IMR-90 (cell line): ENCODE measurements around the gene QKI. TPM values are rescaled to one million over a fixed set of nuclear protein-coding genes. Genes with fewer than 3 reads are reported as not detected.

Experiments used
- ATAC-seq: fragments of 200-7000 bp; cut with Tn5 transposase; 2 replicates; pipeline ENCODE4 v1.9.1; 2020; ENCODE audit warnings: low read depth, mild to moderate bottlenecking, moderate library complexity
- BruUV-seq: library from RNA; stranded (reverse); fragments of 400-500 nt; replicated peaks from 2 replicates; lab custom pipeline; 2021; lab: Mats Ljungman, UMichigan
- CTCF ChIA-PET: fragments of 300-600 bp; formaldehyde crosslinking; extraction: SDS; loops from one replicate; lab custom pipeline; 2021; ENCODE audit warnings: antibody characterized with exemption; lab: Yijun Ruan, JAX
- POLR2A ChIA-PET: fragments of 300-600 bp; sonication (Branson Sonifier 250); formaldehyde crosslinking; loops from one replicate; lab custom pipeline; 2022; ENCODE audit warnings: antibody characterized with exemption; ENCODE audit not compliant: unreplicated experiment; lab: Charles Lee
- DNase-seq: peaks from one replicate; pipeline ENCODE4 v3.0.0; 2013
- H2AFZ ChIP-seq: replicated peaks from 2 replicates; pipeline ENCODE3; 2013; ENCODE audit warnings: low read length, mild to moderate bottlenecking; ENCODE audit not compliant: poor library complexity
- H2AK5ac ChIP-seq: 2 replicates; pipeline ENCODE4 v1.6.1; 2013; ENCODE audit warnings: low read depth, low read length, inconsistent platforms
- H2AK9ac ChIP-seq: replicated peaks from 2 replicates; pipeline ENCODE3; 2013; ENCODE audit warnings: mild to moderate bottlenecking, low read depth, low read length, moderate library complexity; ENCODE audit not compliant: poor library complexity
- H2BK120ac ChIP-seq: 2 replicates; pipeline ENCODE4 v1.6.1; 2013; ENCODE audit warnings: low read depth, low read length, inconsistent platforms
- H2BK15ac ChIP-seq: 3 replicates; pipeline ENCODE4 v1.6.1; 2013; ENCODE audit warnings: low read depth, low read length, inconsistent platforms
- H2BK20ac ChIP-seq: 2 replicates; pipeline ENCODE4 v1.6.1; 2013; ENCODE audit warnings: low read depth, mild to moderate bottlenecking, inconsistent platforms, low read length, moderate library complexity
- H2BK5ac ChIP-seq: 2 replicates; pipeline ENCODE4 v1.6.1; 2013; ENCODE audit warnings: mild to moderate bottlenecking, low read depth, low read length, inconsistent platforms; ENCODE audit not compliant: poor library complexity, severe bottlenecking
- H3K14ac ChIP-seq: replicated peaks from 2 replicates; pipeline ENCODE4 v1.6.1; 2013; ENCODE audit warnings: low read depth, low read length, inconsistent platforms
- H3K18ac ChIP-seq: 2 replicates; pipeline ENCODE4 v1.6.1; 2013; ENCODE audit warnings: low read depth, low read length, control low read depth
- H3K23ac ChIP-seq: 2 replicates; pipeline ENCODE4 v1.6.1; 2013; ENCODE audit warnings: low read depth, low read length, inconsistent platforms
- H3K27ac ChIP-seq: 2 replicates; pipeline ENCODE4 v1.5.1; 2013; ENCODE audit warnings: mild to moderate bottlenecking, control low read depth, low read length; ENCODE audit not compliant: insufficient read depth
- H3K27me3 ChIP-seq: 2 replicates; pipeline ENCODE4 v1.6.1; 2013; ENCODE audit warnings: low read length; ENCODE audit not compliant: control insufficient read depth, insufficient read depth
- H3K36me3 ChIP-seq: 2 replicates; pipeline ENCODE4 v1.6.1; 2013; ENCODE audit warnings: low read length, mixed read lengths; ENCODE audit not compliant: control insufficient read depth, insufficient read depth
- H3K4ac ChIP-seq: 2 replicates; pipeline ENCODE4 v1.6.1; 2013; ENCODE audit warnings: low read depth, low read length, inconsistent platforms
- H3K4me1 ChIP-seq: 2 replicates; pipeline ENCODE4 v1.6.1; 2013; ENCODE audit warnings: low read length, mixed read lengths; ENCODE audit not compliant: control insufficient read depth, insufficient read depth
- H3K4me2 ChIP-seq: 2 replicates; pipeline ENCODE4 v1.6.1; 2013; ENCODE audit warnings: low read depth, mild to moderate bottlenecking, control low read depth, low read length, moderate library complexity
- H3K4me3 ChIP-seq: 2 replicates; pipeline ENCODE4 v1.5.1; 2013; ENCODE audit warnings: low read depth, mild to moderate bottlenecking, control low read depth, low read length, moderate library complexity; ENCODE audit not compliant: insufficient read depth
- H3K56ac ChIP-seq: 2 replicates; pipeline ENCODE4 v1.6.1; 2013; ENCODE audit warnings: low read length, inconsistent platforms; ENCODE audit not compliant: insufficient read depth; ENCODE audit errors: extremely low read depth
- H3K79me1 ChIP-seq, 2 experiments: 2 replicates each; pipeline ENCODE4 v1.6.1; 2013; ENCODE audit warnings: low read length in 2 of 2, inconsistent platforms in 1 of 2, low read depth in 1 of 2
- H3K9ac ChIP-seq: 2 replicates; pipeline ENCODE4 v1.6.1; 2013; ENCODE audit warnings: low read depth, low read length, control low read depth
- H3K9me1 ChIP-seq: 2 replicates; pipeline ENCODE4 v1.6.1; 2013; ENCODE audit warnings: low read length, inconsistent platforms; ENCODE audit not compliant: insufficient read depth
- H3K9me3 ChIP-seq: 2 replicates; pipeline ENCODE4 v1.6.1; 2013; ENCODE audit warnings: low read length; ENCODE audit not compliant: control insufficient read depth, insufficient read depth
- H4K20me1 ChIP-seq: 2 replicates; pipeline ENCODE4 v1.6.1; 2013; ENCODE audit warnings: low read length, inconsistent platforms; ENCODE audit not compliant: insufficient read depth
- H4K5ac ChIP-seq: 2 replicates; pipeline ENCODE4 v1.6.1; 2013; ENCODE audit warnings: mild to moderate bottlenecking, low read depth, low read length, control low read depth
- H4K8ac ChIP-seq, 2 experiments: 2 replicates each; pipeline ENCODE4 v1.6.1; 2013; ENCODE audit warnings: low read depth in 2 of 2, low read length in 2 of 2, control low read depth in 1 of 2, inconsistent platforms in 1 of 2
- H4K91ac ChIP-seq: 2 replicates; pipeline ENCODE4 v1.6.1; 2013; ENCODE audit warnings: low read depth, low read length, inconsistent platforms; ENCODE audit not compliant: insufficient read depth
- BHLHE40 ChIP-seq: fragments of 150-350 bp; IDR thresholded peaks from 2 replicates; pipeline ENCODE4 v1.6.1; 2016; ENCODE audit warnings: mild to moderate bottlenecking, low read depth, low read length
- CEBPB ChIP-seq: IDR thresholded peaks from 2 replicates; pipeline ENCODE4 v1.6.1; 2012; ENCODE audit warnings: low read depth, low read length, improper control_type of control experiment
- FOS ChIP-seq: fragments of 150-350 bp; IDR thresholded peaks from 2 replicates; pipeline ENCODE4 v1.6.1; 2016; ENCODE audit warnings: low read depth, low read length
- MAFK ChIP-seq: IDR thresholded peaks from 2 replicates; pipeline ENCODE4 v1.6.1; 2012; ENCODE audit warnings: low read depth, low read length, improper control_type of control experiment
- NFE2L2 ChIP-seq: fragments of 150-350 bp; IDR thresholded peaks from 2 replicates; pipeline ENCODE4 v1.6.1; 2016; ENCODE audit warnings: low read depth, mild to moderate bottlenecking, low read length
- POLR2A ChIP-seq: IDR thresholded peaks from 2 replicates; pipeline ENCODE4 v1.6.1; 2012; ENCODE audit warnings: mild to moderate bottlenecking, low read depth, low read length
- RAD21 ChIP-seq: IDR thresholded peaks from 2 replicates; pipeline ENCODE4 v1.6.1; 2012; ENCODE audit warnings: low read length, improper control_type of control experiment
- RCOR1 ChIP-seq: IDR thresholded peaks from 2 replicates; pipeline ENCODE4 v1.6.1; 2012; ENCODE audit warnings: mild to moderate bottlenecking, low read length, improper control_type of control experiment; ENCODE audit not compliant: insufficient replicate concordance
- RFX5 ChIP-seq: IDR thresholded peaks from 2 replicates; pipeline ENCODE4 v1.8.0; 2012; ENCODE audit warnings: low read depth, mild to moderate bottlenecking, low read length, moderate library complexity
- SMC3 ChIP-seq: fragments of 150-350 bp; IDR thresholded peaks from 2 replicates; pipeline ENCODE4 v1.6.1; 2016; ENCODE audit warnings: low read depth, mild to moderate bottlenecking, antibody characterized with exemption, low read length, moderate library complexity
- whole genome bisulfite sequencing, 2 experiments: methylation state at CpG; one replicate each; pipeline versions ENCODE4 v1.1.5 to v1.1.7; 2013; ENCODE audit warnings: missing lambda C conversion rate in 2 of 2; ENCODE audit not compliant: insufficient read length in 1 of 2; ENCODE audit errors: extremely low coverage in 2 of 2; 5-methylcytosine and 5-hydroxymethylcytosine counted together
- dilution Hi-C: fragments of 300-500 bp; cut with HindIII; formaldehyde crosslinking; loops from one replicate; pipeline ENCODE4 v1.14.3; 2018; ENCODE audit warnings: low sequenced_read_pairs; ENCODE audit not compliant: unreplicated experiment
- in situ Hi-C: fragments of 300-500 bp; cut with MboI; formaldehyde crosslinking; loops from 3 replicates; pipeline ENCODE4 v1.14.3; 2019; ENCODE audit warnings: low sequenced_read_pairs, inconsistent platforms, mixed read lengths
- intact Hi-C: fragments of 100-400 bp; cut with micrococcal nuclease; formaldehyde crosslinking; loops from 2 replicates; pipeline ENCODE4 v1.10.0; 2022
- polyA plus RNA-seq, 3 experiments: library from polyadenylated mRNA; depleted of rRNA; stranded (reverse); fragments of >200 nt; gene quantifications; 2 replicates each; pipeline ENCODE4 v1.2.3, GENCODE V29; 2012; ENCODE audit warnings: low replicate concordance in 1 of 3
- total RNA-seq: library from RNA; depleted of rRNA; stranded (reverse); fragments of >200 nt; gene quantifications from 2 replicates; pipeline ENCODE4 v1.2.3, GENCODE V29; 2012
- TF ChIP-seq, protein P1 (sequence below): conservative IDR thresholded peaks from 2 replicates; pipeline ENCODE4 v1.5.1; 2012; ENCODE audit warnings: mild to moderate bottlenecking, low read depth, low read length, improper control_type of control experiment
- TF ChIP-seq, protein P2 (sequence below): fragments of 150-350 bp; IDR thresholded peaks from 2 replicates; pipeline ENCODE4 v1.6.1; 2017; ENCODE audit warnings: mild to moderate bottlenecking, antibody characterized with exemption, low read length, low read depth
- TF ChIP-seq, protein P3 (sequence below): fragments of 150-350 bp; IDR thresholded peaks from 2 replicates; pipeline ENCODE4 v1.6.1; 2016; ENCODE audit warnings: low read depth, mild to moderate bottlenecking, low read length, moderate library complexity, borderline replicate concordance

QKI gene
- total and polyA plus RNA-seq, 2 of the 4 experiments (the other 2 are of a cell fraction): 112 to 232 TPM

DNA sequence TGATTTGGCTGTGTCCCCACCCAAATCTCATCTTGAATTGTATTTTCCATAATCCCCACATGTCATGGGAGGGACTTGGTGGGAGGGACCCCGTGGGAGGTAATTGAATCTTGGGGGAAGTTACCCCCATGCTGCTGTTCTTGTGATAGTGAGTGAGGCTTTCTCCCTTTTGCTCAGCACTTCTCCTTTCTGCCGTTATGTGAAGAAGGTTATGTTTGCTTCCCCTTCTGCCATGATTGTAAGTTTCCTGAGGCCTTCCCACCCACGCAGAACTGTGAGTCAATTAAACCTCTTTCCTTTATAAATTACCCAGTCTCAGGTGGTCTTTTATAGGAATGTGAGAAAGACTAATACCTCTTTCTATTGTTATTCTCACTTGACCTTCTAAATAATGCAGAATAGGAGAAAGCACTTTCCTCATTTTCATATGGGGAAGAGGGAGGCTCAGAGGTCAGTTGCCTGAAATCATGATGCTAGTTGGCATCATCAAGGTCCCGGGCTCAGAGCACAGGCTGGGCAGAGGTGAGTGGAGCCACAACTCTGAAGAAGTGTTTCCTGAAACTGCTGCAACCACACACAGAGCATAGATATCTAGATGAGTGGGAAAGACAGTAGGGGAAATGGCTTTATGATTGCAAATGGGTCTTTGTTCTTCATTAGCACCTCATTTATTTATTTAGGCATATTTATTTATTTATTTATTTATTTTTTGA, 191.0 kb downstream of the QKI start:
- CTCF ChIA-PET: no interaction called here
- BruUV-seq: no TSS peak
- Histone ChIP-seq H3K56ac (no peak overlapping the region), H3K23ac (no peak overlapping the region), H3K79me1 (no peaks in the 10 kb centered on the region), H3K27ac (no peak overlapping the region), H2AK9ac (no peak overlapping the region), H3K9me3 (no peaks in the 10 kb centered on the region), H2AFZ (no peak overlapping the region), H3K4me2 (no peak overlapping the region), H3K36me3 (no peaks in the 10 kb centered on the region), H4K5ac (no peak overlapping the region), H4K91ac (no peak overlapping the region), H2BK20ac (no peak overlapping the region), H3K4ac (no peak overlapping the region), H3K27me3 (peaks cover 2% of the 10 kb centered on the region; the same call in 1 of the 2 replicates), H3K4me3 (no peak overlapping the region), H4K20me1 (no peaks in the 10 kb centered on the region), H3K4me1 (no peaks in the 10 kb centered on the region), H3K9me1 (no peaks in the 10 kb centered on the region; the same call in 1 of the 2 replicates), H2AK5ac (no peak overlapping the region), H2BK120ac (no peak overlapping the region), H4K8ac (no peak overlapping the region), H3K14ac (no peak overlapping the region), H2BK15ac (no peak overlapping the region), H2BK5ac (no peak overlapping the region), H3K9ac (no peak overlapping the region), H3K18ac (no peak overlapping the region)
- ATAC-seq (no peak), DNase-seq (no peak)
- TF ChIP-seq CEBPB: no peak
- TF ChIP-seq SMC3: no peak
- TF ChIP-seq MAFK: no peak
- TF ChIP-seq, protein P1, sequence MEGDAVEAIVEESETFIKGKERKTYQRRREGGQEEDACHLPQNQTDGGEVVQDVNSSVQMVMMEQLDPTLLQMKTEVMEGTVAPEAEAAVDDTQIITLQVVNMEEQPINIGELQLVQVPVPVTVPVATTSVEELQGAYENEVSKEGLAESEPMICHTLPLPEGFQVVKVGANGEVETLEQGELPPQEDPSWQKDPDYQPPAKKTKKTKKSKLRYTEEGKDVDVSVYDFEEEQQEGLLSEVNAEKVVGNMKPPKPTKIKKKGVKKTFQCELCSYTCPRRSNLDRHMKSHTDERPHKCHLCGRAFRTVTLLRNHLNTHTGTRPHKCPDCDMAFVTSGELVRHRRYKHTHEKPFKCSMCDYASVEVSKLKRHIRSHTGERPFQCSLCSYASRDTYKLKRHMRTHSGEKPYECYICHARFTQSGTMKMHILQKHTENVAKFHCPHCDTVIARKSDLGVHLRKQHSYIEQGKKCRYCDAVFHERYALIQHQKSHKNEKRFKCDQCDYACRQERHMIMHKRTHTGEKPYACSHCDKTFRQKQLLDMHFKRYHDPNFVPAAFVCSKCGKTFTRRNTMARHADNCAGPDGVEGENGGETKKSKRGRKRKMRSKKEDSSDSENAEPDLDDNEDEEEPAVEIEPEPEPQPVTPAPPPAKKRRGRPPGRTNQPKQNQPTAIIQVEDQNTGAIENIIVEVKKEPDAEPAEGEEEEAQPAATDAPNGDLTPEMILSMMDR: no peak
- no peak for TF ChIP-seq FOS
- TF ChIP-seq RAD21: no peak
- TF ChIP-seq, protein P2, sequence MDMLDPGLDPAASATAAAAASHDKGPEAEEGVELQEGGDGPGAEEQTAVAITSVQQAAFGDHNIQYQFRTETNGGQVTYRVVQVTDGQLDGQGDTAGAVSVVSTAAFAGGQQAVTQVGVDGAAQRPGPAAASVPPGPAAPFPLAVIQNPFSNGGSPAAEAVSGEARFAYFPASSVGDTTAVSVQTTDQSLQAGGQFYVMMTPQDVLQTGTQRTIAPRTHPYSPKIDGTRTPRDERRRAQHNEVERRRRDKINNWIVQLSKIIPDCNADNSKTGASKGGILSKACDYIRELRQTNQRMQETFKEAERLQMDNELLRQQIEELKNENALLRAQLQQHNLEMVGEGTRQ: no peak
- TF ChIP-seq, protein P3, sequence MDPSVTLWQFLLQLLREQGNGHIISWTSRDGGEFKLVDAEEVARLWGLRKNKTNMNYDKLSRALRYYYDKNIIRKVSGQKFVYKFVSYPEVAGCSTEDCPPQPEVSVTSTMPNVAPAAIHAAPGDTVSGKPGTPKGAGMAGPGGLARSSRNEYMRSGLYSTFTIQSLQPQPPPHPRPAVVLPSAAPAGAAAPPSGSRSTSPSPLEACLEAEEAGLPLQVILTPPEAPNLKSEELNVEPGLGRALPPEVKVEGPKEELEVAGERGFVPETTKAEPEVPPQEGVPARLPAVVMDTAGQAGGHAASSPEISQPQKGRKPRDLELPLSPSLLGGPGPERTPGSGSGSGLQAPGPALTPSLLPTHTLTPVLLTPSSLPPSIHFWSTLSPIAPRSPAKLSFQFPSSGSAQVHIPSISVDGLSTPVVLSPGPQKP: no peak
- no peak for TF ChIP-seq RCOR1
- TF ChIP-seq BHLHE40: no peak
- no peak for TF ChIP-seq NFE2L2
- TF ChIP-seq RFX5: no peak
- TF ChIP-seq POLR2A: no peak
- no CpG with 5 or more reads among the region's 4 CpGs for WGBS, 2 experiments
- intact Hi-C loops: no loop called here
- POLR2A ChIA-PET: no interaction called here
- dilution Hi-C loops: no loop called here
- in situ Hi-C loops: no loop called here
